Stimulated activated CD8-positive, alpha-beta memory T cell treated with anti-CD3 and anti-CD28 coated beads, Interleukin-12 subunit alpha, Interleukin-12 subunit beta, amount 100 ng/mL, for 24 hours (primary cell): ENCODE results near the gene MYO6.

ENCODE experiments used
- DNase-seq: peaks from one replicate; pipeline ENCODE4 v3.0.0-alpha.2; 2020; ENCODE audit errors: extremely low read depth

Gene MYO6

GRCh38 chr6:75946146-75946831 lies 197.2 kb downstream of the MYO6 start:
- no peak for DNase-seq

- no peak for DNase-seq
Observed at GRCh38 chr6:75947935-75948334, 198.9 kb downstream of the MYO6 start.

GRCh38 chr6:75952128-75952527 lies 203.1 kb downstream of the MYO6 start:
- no peak for DNase-seq

- DNase-seq: no peak
Observed at GRCh38 chr6:75963569-75963968, 214.5 kb downstream of the MYO6 start.

- DNase-seq: no peak
Observed at GRCh38 chr6:75968143-75968542, 219.1 kb downstream of the MYO6 start.
